Stimulated activated CD4-positive, alpha-beta T cell treated with anti-CD3 and anti-CD28 coated beads, Interleukin-15, amount 100 ng/mL, for 24 hours (primary cell): ENCODE measurements around the gene CUTC.
"Not testable (repeated sequence)": the region's sequence is repeated elsewhere in the genome, so short reads cannot be mapped to it uniquely, and the experiment has no call there.

Experiments used
- DNase-seq: peaks from one replicate; pipeline ENCODE4 v3.0.0-alpha.2; 2020

CUTC gene, protein sequence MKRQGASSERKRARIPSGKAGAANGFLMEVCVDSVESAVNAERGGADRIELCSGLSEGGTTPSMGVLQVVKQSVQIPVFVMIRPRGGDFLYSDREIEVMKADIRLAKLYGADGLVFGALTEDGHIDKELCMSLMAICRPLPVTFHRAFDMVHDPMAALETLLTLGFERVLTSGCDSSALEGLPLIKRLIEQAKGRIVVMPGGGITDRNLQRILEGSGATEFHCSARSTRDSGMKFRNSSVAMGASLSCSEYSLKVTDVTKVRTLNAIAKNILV

DNA sequence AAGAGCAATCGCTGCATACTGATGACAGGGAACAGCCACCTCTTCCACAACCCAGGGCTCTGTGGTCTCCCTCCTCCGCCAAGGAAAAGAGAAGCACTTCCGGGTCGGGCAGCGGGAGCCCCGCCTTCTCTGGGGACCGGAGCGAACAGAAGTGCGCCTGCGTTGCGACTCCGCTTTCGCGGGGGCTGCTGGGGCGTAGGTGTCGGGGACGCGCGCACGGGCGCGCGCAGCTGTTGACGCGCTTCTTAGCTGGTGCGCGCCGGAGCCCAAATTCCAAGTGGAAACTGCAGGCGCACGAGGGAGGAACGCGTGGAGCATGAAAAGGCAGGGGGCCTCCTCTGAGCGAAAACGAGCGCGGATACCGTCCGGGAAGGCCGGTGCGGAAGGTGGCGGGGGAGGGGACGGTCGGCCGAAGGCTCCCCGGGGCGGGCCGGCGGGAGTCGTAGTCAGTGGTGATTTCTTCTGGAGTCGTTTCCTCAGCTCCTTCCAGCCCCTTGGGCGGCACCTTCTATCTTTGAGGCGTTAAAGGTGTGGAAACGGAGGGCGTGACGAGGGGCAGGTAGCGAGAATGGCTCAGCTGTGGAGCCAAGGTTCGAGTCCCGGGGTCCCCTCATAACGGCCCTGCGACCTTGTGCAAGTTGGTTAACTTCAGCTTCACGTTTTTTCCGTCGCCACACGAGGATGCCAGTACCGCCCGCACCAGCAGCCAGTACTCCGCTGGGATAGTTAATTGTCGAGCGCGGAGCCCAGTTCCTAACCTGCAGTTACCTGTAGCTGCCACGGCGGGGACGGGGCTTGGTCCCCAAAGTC lies at the start of gene CUTC, which contains the start of gene COX15:
TSS of gene CUTC (plus strand) at position 202 of the 810 bp plus-strand sequence. CDS start at position 317, 115 bp downstream.
TSS of gene COX15 (minus strand) at position 95 of the 810 bp plus-strand sequence. CDS start at position 17, 78 bp downstream.
- peak; percentile 97 for DNase-seq

DNA sequence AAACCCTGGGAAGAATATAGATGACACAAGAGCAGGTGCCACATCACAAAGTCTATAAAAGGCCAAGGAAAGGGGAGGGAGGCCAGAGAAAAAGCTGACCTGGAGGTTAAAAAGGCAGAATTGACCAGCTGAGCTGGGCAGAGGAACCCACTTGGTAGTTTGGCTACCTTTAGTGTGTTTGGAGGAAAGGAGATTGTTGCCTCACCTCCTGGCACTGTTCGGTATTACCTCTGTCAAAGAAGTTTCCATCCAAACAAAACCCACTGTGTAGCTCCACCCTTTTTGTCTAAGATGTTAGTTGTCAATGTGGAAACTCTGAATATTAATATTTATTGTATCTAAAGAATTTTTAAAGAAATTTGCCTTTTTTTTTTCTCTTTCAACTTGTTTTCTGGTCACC lies 49.3 kb upstream of the CUTC start:
- no peak for DNase-seq

DNA sequence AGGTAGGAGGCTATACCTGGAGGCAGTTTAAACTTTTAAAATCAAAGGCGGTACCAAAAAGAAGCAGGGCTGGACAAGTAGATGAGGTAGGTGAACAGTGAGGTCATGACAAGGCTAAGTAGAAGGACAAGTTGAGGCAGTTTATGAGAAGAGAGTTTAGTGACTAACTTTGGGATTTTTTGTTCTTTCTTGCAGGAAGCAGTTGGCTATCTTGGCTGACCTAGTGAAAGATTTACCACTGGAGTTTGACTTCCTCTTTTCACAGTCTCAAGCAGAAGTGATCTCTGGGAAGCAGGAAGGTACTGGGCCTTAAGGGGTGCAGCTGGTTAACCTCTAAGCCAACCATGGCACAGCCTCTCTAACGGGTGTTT lies 46.5 kb upstream of the CUTC start:
- no peak for DNase-seq

DNA sequence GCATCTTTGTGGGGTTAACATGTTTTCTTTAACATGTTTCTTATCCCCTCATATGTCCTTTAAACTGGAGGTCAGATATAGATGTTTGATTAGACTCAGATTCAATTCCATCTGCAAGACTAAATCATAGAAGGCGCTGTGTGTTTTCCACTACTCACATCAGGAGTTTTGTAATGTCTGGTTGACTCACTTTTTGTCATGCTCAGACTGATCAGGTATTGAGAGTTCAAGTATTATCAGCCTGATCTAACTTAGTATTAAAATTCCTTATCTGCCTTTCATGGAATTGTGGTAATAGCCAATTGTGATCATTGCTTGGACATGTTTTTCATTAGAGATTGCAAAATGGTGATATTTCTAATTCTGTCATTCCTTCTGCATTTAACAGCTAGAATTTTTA lies 42.6 kb upstream of the CUTC start:
- no peak for DNase-seq

DNA sequence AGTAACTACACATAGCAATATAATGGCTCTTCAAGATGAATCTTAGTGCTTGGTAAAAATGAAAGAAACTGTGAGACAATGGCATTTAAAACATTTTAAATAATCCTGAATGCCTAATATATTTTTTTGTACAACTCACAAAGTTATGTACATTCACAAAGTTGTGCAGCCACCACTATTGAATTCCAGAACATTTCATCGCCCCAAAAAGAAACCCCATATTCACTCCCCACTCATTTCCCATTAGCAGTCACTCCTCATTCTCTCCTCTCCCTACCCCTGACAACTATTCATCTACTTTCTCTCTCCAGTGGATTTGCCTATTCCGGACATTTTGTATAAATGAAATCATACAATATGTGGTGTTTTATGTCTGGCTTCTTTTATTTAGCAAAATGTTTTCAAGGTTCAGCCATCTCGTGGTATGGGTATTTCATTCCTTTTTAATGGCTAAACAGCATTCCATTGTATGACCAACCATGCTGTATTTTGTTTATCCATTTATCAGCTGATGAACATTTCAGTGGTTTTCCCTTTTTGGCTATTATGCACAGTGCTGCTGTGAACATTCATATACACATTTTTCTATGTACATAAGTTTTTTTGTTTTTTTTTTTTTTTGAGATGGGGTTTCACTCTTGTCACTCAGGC lies 38.0 kb upstream of the CUTC start:
- no peak for DNase-seq

DNA sequence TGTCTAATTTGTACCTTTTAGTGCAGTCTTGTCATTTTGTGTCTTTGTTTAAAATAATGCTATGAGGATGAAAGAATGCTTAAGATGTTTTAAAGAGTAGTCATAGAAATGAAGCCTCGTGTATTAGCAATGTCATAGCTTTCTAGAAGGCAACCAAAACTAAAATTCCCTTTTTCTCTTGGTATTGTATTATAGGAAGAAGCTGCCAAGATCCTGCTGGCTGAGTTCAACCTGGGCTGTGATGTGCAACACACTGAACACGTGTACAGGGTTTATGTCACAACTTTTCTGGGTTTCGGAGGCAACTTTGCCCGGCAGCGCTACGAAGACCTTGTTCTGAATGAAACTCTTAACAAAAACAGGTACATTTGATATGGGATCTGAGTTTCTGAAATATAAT lies 36.3 kb upstream of the CUTC start:
- no peak for DNase-seq

DNA sequence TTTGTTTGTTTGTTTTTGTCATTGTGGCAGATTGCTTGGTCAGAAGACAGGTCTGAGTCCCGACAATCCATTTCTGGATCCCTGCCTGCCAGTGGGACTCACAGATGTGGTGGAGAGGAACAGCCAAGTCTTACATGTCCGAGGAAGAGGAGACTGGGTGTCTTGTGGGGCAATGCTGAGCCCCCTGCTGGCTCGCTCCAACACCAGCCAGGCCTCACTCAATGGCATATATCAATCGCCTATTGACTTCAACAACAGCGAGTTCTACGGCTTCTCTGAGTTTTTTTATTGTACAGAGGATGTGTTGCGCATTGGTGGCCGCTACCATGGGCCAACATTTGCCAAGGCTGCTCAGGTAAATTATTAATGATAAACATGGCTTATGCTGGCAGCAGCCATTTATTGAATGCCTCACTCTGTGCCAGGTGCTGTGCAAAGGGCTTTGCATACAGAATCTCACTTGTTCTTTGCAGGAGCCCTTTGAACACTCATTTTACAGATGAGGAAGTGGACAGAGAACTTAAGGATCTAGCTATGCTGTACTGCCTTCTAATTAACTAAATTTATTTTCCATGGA lies 33.4 kb upstream of the CUTC start:
- no peak for DNase-seq

DNA sequence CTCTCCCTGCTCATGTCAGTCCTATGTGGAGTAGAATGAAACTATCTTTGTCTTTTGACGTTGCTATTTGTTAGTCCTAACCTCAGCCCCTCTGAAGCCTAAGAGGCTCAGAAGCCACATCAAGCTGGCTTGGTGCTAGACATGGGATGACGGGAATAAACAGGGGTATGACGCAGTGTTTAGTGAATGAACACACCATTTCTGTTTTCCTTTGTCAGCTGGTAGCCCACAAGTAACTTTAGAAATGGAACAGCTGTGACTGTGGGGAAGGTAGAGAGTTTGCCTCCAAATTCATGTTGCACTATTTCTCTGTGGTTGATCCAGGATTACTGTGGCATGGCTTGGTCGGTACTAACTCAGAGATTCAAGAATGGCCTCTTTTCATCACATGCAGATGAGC lies 31.4 kb upstream of the CUTC start:
- DNase-seq: no peak

DNA sequence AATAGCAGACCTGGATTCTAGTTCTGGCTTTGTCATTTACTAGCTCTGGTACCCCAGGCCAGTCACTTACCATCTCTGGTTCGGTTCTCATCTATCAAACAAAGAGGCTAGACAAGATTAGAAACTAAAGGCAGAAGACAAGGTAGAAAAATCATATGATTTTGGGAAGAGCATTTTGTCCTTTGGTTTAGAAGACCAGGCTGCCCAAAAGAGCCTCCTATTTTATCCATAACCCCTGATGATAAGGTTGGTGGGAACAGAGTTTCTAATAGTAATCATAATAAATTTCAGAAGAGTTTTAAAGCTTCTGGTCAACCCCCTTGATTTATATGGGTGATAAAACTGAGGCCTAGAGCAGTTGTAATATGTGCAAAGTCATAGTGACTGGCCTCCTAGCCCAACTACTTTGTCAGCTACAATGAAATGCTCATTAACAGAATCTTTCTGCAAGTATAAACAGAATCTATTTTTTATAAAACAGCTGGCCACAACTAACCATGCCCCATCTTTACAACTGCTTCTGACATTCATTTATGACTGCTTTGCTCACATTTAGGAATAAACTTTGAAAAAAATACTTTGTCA lies 23.5 kb upstream of the CUTC start:
- no peak for DNase-seq

DNA sequence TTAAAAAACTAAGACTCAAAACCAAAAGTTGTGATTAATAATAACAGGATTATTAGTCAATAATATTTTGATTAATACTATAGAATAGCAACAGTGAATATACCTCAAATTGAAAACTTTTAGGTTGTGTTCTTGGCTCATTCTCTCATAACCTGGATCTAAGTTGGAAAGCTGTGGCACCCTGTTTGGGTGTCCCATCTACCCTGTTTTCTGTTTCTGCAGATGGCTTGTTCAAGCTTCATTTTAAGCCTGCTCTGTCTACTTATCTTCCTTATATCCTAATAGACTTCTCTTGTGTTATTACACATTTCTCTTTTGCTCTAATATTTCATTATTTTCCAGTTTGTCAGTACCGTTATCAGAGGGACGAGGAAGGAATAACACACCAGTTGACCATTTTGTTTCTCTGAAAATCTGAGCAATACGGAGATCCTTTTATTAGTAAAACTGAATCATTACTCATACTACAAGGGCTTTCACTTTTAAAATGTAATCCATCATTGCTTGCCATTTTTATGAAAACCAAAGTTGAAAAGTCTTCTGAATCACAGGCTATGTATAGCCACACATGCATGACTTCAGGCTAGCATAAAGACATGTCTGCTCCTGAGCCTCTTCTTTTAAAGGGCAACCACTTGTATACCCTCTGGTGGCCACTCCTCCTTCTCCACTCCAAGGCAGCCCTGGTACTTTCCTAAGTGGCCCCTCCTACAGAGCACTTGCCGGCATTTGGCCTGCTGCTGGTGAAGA lies 22.4 kb upstream of the CUTC start:
- DNase-seq: no peak

DNA sequence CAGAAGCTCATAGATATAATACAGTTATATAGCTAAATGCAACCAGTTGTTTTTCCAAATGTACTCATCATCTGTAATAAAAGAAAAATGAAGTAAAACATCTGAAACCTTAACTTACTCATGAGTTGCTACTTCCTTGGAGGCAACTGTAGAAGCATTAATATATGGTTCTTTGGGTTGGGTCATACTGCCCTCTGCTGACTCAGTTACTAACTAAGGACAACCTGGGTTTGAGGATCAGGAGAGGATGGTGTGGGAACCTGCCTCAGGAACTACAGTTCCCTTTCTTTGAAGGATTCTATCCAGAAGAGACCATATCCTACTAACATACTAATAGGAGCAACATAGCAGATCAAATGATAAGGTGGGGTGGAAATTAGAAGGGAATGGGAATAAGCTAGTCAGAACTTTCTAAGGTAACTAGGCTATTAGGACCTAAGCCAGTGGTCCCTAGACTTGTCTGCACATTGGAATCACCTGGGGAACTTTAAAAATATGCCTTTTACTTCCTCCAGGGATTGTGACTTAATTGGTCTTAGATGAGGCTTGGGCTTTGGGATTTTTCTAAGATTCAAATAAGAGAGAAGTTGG lies 20.8 kb upstream of the CUTC start:
- peak; percentile 30 for DNase-seq

DNA sequence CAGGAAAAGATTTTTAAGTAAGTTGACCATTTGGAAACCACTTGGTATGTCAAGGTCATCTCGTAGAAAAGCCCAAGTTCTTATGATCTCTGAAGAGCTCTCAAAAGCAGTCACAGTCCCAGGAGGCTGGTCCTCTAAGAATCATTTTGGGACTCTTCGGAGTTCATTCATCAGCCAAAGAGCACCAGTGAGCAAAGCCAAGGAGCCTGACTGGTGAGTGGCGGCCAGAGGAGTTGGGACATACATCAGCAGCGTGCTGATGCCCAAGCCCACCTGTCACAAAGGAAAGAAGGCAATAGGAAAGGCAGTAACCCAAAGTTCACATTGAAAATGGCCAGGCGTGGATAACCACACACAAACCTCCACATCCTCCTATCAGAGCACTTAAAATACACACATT lies 17.6 kb upstream of the CUTC start:
- no peak for DNase-seq

DNA sequence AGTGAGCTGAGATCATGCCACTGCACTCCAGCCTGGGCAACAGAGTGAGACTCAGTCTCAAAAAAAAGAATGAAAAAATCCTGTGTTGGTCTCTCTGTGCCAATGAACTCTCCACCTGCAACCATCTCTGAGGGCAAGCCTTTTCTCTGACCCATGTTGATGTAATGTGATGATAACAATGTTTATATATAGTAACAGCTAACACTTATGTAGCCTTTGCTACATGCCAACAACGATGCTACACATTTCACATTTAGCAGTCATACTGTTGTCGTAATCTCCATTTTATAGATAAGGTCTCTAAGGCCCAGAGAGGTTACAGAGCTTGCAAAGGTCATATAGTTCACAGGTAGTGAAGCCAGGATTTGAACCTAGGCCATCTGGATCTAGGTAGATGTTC lies 11.6 kb upstream of the CUTC start:
- DNase-seq: no peak

DNA sequence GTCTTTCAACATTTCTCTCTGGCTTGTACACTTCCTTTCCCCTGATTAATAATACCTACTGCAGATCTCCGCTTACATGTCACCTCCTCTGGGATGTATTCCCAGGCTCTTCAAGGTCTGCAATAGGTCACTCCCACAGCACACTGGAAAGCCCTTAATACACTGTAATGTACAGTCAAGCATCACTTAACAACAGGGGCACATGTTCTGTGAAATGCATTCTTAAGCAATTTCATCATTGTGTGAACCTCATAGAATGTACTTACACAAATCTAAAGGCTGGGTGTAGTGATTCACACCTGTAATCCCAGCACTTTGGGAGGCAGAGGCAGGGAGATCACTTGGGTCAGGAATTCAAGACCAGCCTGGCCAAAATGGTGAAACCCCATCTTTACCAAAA lies 2.0 kb upstream of the CUTC start:
- DNase-seq: no peak

DNA sequence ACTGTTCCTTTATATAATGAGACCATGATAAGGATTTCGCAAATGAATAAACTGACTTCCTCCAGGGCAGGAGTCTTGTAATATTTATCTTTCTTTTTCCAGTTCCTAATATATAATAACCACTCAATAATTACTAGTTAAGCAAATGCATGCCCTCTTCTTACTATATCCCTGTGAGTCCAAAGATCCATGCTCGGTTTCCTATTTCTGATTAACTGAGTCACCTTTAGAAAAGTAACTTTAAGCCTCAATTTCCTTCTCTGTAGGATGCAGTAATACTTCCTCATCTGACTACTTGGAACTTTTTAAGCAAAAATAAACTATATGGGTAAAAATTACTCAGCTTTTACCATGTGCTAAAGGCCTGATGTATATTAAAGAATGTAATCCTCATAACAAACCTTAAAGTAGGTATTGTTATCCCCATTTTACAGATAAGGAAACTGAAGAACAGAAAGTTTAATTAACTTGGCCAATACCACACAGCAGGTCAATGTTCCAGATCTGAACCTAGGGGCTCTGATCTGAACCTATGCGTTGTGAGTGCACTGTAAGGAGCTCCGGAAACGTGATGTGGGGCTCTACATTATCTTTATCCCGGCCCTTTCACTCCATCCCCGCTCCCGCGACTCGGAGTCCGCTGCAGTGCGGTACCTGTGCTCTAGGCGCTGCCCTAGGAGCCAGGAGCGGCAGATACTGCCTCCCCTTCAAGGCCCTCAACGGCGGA lies 565 bp upstream of the CUTC start:
- DNase-seq: no peak

DNA sequence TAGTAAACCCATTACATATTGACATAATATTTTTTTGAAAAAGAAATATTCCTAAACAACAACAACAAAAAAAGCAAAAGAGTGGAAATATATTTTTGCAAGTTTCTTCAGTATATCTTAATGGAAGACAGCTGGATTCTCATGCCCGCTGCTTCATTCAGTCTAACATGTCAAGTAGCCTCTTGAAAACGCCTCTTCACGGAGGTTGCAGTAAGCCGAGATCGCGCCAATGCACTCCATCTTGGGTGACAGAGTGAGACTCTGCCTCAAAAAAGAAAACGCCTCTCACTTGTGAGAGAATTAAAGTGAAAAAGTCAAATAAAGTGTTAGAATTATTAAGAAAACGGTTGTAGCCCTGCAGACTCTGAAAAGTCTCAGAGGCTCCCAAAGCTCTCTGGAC lies 1.3 kb downstream of the CUTC start:
- no peak for DNase-seq

DNA sequence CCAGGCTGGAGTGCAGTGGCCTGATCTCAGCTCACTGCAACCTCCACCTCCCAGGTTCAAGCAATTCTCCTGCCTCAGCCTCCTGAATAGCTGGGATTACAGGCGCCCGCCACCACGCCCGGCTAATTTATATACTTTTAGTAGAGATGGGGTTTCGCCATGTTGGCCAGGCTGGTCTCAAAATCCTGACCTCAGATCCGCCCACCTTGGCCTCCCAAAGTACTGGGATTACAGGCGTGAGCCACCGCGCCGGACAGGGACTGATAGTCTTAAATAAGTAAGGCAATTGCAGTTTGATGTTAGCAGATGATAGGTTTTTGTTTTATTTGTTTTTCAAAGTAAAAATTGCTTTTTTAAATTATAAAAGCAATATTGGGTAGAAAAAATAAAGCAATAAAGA lies 2.1 kb downstream of the CUTC start:
- not testable (repeated sequence) for DNase-seq

DNA sequence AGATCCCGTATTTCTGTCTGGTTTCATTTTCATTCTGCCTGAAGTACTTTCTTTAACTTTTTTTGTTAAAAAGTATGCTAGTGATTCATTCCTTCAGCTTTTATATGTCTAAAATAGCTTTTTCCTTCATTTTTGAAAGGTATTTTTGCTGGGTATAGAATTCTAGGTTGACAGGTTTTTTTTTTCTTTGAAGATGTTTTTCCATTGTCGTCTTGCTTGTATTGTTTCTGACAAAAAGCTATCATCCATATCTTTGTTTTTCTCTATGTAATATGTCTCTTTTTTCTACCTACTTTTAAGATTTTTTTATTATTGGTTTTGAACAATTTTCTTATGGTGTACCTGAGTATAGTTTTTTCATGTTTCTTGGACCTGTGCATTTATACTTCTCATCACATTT lies 8.2 kb downstream of the CUTC start:
- DNase-seq: no peak

DNA sequence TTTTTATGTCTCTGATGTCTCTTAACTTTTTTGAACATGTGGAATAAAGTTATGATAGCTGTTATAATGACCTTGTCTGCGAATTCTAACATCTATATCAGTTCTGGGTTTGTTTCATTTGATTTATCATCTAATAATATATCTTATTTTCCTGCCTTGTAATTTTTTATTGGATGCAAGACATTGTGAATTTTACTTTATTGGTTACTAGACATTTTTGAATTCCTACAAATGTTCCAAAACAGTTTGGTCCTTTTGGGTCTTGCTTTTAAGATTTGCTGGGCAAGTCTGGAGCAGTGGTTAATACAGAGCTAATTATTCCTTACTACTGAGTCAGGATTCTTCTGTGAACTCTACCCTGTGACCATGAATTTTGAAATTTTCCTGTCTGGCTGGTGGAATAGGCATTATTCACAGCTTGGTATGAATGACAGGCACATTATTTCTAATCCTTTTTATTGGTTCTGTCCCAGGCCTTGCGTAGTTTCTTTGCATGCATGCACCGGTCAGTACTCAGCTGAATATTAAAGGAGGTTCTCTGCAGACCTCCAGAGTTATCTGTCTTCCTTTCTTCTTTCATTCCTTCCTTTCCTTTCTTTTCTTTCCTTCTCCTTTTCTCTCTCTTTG lies 9.0 kb downstream of the CUTC start:
- no peak for DNase-seq

DNA sequence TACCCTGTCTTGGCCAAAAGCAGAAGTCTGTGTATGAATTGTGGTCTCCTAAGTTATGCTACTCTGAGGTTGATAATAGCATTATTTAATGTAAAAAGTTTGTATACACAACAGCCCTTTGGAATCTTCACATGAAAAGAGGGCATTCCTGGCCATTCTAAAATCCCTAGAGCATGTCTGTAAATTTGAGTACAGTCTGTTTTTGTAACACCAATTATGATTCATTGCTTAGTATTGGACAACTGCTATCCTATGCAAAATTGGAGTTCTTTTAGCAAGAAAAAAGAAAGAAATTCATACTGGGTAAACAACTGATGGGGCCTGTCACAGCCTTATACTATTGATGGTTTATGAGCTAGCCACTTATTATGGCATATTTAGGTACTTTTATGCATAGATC lies 10.2 kb downstream of the CUTC start:
- no peak for DNase-seq

DNA sequence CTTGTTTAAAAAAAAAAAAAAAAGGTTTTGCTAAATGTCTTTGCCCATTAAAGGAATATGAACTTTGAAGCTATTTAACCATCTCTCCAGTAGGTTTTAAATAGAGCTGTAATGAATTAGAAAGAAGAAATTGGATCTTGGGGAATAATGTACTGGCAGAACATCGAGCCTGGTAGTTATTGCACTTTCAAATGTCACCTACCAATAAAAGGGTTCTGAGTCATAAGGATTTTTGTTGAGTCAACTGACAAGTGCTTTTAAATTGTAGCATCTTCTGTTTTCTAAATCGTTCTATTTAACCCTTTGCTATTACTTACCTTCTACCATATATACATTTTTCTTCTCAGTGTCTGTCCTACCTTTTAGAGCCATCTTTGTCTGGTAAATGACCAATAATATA lies 10.7 kb downstream of the CUTC start:
- no peak for DNase-seq
